Esophagus squamous epithelium (tissue), 5 donors: ENCODE results near the gene ABHD3. TPM values are rescaled to one million over a fixed set of nuclear protein-coding genes. Genes with fewer than 3 reads are reported as not detected.
"Not testable (repeated sequence)": the region's sequence is repeated elsewhere in the genome, so short reads cannot be mapped to it uniquely, and the experiment has no call there.

Source experiments
- DNase-seq: peaks from one replicate; lab custom pipeline; 2025; lab: John Stamatoyannopoulos, UW
- H3K27ac ChIP-seq, 4 donors: fragments of 200-600 bp; sonication (generic); one replicate each; pipeline ENCODE4 v1.5.1; 2016 to 2019; ENCODE audit warnings: mild to moderate bottlenecking in 1 of 4
- H3K27me3 ChIP-seq, 4 donors: fragments of 200-600 bp; sonication (generic); 1 replicate in 3 of 4; 2 replicates in 1 of 4; pipeline versions ENCODE4 v1.5.1 to v1.6.0; 2017 to 2021; ENCODE audit warnings: antibody characterized with exemption in 1 of 4
- H3K36me3 ChIP-seq, 3 donors: fragments of 200-600 bp; sonication (generic); one replicate each; pipeline ENCODE4 v1.5.1; 2016 to 2019
- H3K4me1 ChIP-seq, 3 donors: fragments of 200-600 bp; sonication (generic); one replicate each; pipeline ENCODE4 v1.5.1; 2017 to 2019
- H3K4me3 ChIP-seq, 4 donors: fragments of 200-600 bp; sonication (generic); 1 replicate in 3 of 4; 2 replicates in 1 of 4; pipeline ENCODE4 v1.5.1; 2016 to 2019; ENCODE audit warnings: mild to moderate bottlenecking in 2 of 4, moderate library complexity in 1 of 4
- H3K9me3 ChIP-seq, 3 donors: fragments of 200-600 bp; sonication (generic); one replicate each; pipeline ENCODE4 v1.5.1; 2016 to 2019
- POLR2A ChIP-seq, 4 donors: fragments of 450-650 bp; IDR thresholded peaks; one replicate each; pipeline ENCODE4 v1.6.1; 2017; ENCODE audit warnings: antibody characterized with exemption in 4 of 4, mild to moderate bottlenecking in 4 of 4, moderate library complexity in 3 of 4
- WGBS, 2 donors: methylation state at CpG; one replicate each; pipeline ENCODE4 v1.1.5; 2018; 5-methylcytosine and 5-hydroxymethylcytosine counted together
- intact Hi-C: fragments of 100-400 bp; cut with DNase I; formaldehyde crosslinking; loops from one replicate; pipeline ENCODE4 v1.15.0; 2022
- total RNA-seq, 4 donors: library from RNA; depleted of rRNA; stranded (reverse); fragments of >200 nt; gene quantifications; one replicate each; pipeline ENCODE4 v1.1.0, GENCODE V29; 2016
- TF ChIP-seq, protein P1 (sequence below), 6 experiments: fragments of 450-650 bp in 4 of 6; fragments of 200-600 bp in 2 of 6; sonication (generic) in 2 of 6; IDR thresholded peaks; one replicate each; pipeline ENCODE4 v1.5.1; 2016 to 2019; ENCODE audit warnings: antibody characterized with exemption in 6 of 6, mild to moderate bottlenecking in 4 of 6, moderate library complexity in 4 of 6
- donor health status: DM: yes; HTN: yes; CAD: no.

The ABHD3 gene
- total RNA-seq, 4 donors from 2014 or later, result 11.8 to 21.1 (median 14.0) TPM

- no peak overlapping the region for H3K27ac ChIP-seq
- no peak overlapping the region for H3K4me3 ChIP-seq
- 91 to 93% methylated on average over 6 of the region's 6 CpGs for WGBS, 2 donors
- DNase-seq, result no peak
- intact Hi-C loops, result no loop called here
- H3K36me3 ChIP-seq, result peaks cover 0 to 9% (median 0%) of the 10 kb centered on the region in 3 donors
- TF ChIP-seq, protein P1, sequence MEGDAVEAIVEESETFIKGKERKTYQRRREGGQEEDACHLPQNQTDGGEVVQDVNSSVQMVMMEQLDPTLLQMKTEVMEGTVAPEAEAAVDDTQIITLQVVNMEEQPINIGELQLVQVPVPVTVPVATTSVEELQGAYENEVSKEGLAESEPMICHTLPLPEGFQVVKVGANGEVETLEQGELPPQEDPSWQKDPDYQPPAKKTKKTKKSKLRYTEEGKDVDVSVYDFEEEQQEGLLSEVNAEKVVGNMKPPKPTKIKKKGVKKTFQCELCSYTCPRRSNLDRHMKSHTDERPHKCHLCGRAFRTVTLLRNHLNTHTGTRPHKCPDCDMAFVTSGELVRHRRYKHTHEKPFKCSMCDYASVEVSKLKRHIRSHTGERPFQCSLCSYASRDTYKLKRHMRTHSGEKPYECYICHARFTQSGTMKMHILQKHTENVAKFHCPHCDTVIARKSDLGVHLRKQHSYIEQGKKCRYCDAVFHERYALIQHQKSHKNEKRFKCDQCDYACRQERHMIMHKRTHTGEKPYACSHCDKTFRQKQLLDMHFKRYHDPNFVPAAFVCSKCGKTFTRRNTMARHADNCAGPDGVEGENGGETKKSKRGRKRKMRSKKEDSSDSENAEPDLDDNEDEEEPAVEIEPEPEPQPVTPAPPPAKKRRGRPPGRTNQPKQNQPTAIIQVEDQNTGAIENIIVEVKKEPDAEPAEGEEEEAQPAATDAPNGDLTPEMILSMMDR (IDR thresholded peaks at IDR 0.05), result no peak
- no peak for TF ChIP-seq POLR2A (IDR thresholded peaks at IDR 0.05)
- H3K9me3 ChIP-seq, result no peaks in the 10 kb centered on the region
- H3K4me1 ChIP-seq, result peaks cover 0 to 31% (median 6%) of the 10 kb centered on the region in 3 donors
- H3K27me3 ChIP-seq, result no peaks in the 10 kb centered on the region
Measured at GRCh38 chr18:21680161-21680560, 24.4 kb downstream of the ABHD3 start.

- peak overlapping the region in 1 of 4 donors; percentile 36 for H3K27ac ChIP-seq
- no peak overlapping the region for H3K4me3 ChIP-seq
- H3K4me1 ChIP-seq, result peaks cover 0 to 35% (median 6%) of the 10 kb centered on the region in 3 donors
- no peak for DNase-seq
- H3K27me3 ChIP-seq, result no peaks in the 10 kb centered on the region
- no peaks in the 10 kb centered on the region for H3K9me3 ChIP-seq
- TF ChIP-seq POLR2A (IDR thresholded peaks at IDR 0.05), result no peak
- H3K36me3 ChIP-seq, result peaks cover 0 to 9% (median 0%) of the 10 kb centered on the region in 3 donors
- 19 to 25% methylated on average over 1 of the region's 1 CpG for WGBS, 2 donors
- intact Hi-C loops, result no loop called here
Measured at GRCh38 chr18:21678859-21679258, 25.7 kb downstream of the ABHD3 start.

- intact Hi-C loops, H3K27me3 ChIP-seq, H3K9me3 ChIP-seq, DNase-seq, H3K36me3 ChIP-seq, H3K4me3 ChIP-seq: not testable (repeated sequence)
- Histone ChIP-seq H3K27ac (peak overlapping the region in 2 of 4 donors; percentile 50 to 53), H3K4me1 (peaks cover 0 to 34% (median 6%) of the 10 kb centered on the region in 3 donors)
- WGBS, 2 donors, result 30 to 56% methylated on average over 4 to 8 of the region's 8 CpGs
Measured at GRCh38 chr18:21675354-21675753, 29.2 kb downstream of the ABHD3 start.

- H3K9me3 ChIP-seq, result no peaks in the 10 kb centered on the region
Measured at GRCh38 chr18:21672521-21673267, 31.9 kb downstream of the ABHD3 start.

GRCh38 chr18:21669736-21670285, 34.8 kb downstream of the ABHD3 start:
- H3K27me3 ChIP-seq, result no peaks in the 10 kb centered on the region
- TF ChIP-seq, protein P1 (IDR thresholded peaks at IDR 0.05), result no peak
- TF ChIP-seq POLR2A (IDR thresholded peaks at IDR 0.05), result no peak
- intact Hi-C loops, result no loop called here
- no peaks in the 10 kb centered on the region for H3K9me3 ChIP-seq
- WGBS, 2 donors, result 74 to 79% methylated on average over 8 to 9 of the region's 9 CpGs
- peak overlapping the region in 3 of 4 donors; percentile 39 to 55 (median 48) for H3K27ac ChIP-seq
- H3K36me3 ChIP-seq, result no peaks in the 10 kb centered on the region
- H3K4me3 ChIP-seq, result no peak overlapping the region
- peaks cover 0 to 25% (median 0%) of the 10 kb centered on the region in 3 donors for H3K4me1 ChIP-seq
- no peak for DNase-seq

More at GRCh38 chr18:21672521-21673267, 31.9 kb downstream of the ABHD3 start:
- Histone ChIP-seq H3K27me3 (no peaks in the 10 kb centered on the region), H3K27ac (peak overlapping the region in 3 of 4 donors; percentile 16 to 65 (median 58)), H3K36me3 (no peaks in the 10 kb centered on the region), H3K4me1 (peaks cover 0 to 49% (median 3%) of the 10 kb centered on the region in 3 donors), H3K4me3 (no peak overlapping the region)
- intact Hi-C loops, result no loop called here
- TF ChIP-seq POLR2A (IDR thresholded peaks at IDR 0.05), result no peak
- 40 to 61% methylated on average over 3 of the region's 3 CpGs for WGBS, 2 donors
- no peak for DNase-seq

- WGBS, 2 donors, result 82 to 86% methylated on average over 2 of the region's 2 CpGs
- no peaks in the 10 kb centered on the region for H3K9me3 ChIP-seq
- no peak overlapping the region for H3K4me3 ChIP-seq
- no peak overlapping the region for H3K27ac ChIP-seq
- no peaks in the 10 kb centered on the region for H3K27me3 ChIP-seq
- H3K4me1 ChIP-seq, result peaks cover 0 to 9% (median 0%) of the 10 kb centered on the region in 3 donors
- intact Hi-C loops, result no loop called here
- peaks cover 0 to 21% (median 0%) of the 10 kb centered on the region in 3 donors for H3K36me3 ChIP-seq
- no peak for TF ChIP-seq POLR2A (IDR thresholded peaks at IDR 0.05)
- TF ChIP-seq, protein P1 (IDR thresholded peaks at IDR 0.05), result no peak
- no peak for DNase-seq
Measured at GRCh38 chr18:21664069-21664468, 40.5 kb downstream of the ABHD3 start.
